ENCODE measurements around the gene PDCD1. TPM values are rescaled to one million over a fixed set of nuclear protein-coding genes. Genes with fewer than 3 reads are reported as not detected.

PDCD1 gene
- total RNA-seq, 1 donor from 2014 or later: not detected

GRCh38 chr2:241851325-241852115 lies 7.2 kb downstream of the PDCD1 start:
- no peak for DNase-seq (ENCODE audit: low spot score)
- Mint-ChIP-seq H3K4me1 (ENCODE audit: unreplicated experiment) (no peaks in the 10 kb centered on the region), H3K36me3 (ENCODE audit: low read depth, unreplicated experiment) (no peaks in the 10 kb centered on the region), H3K27ac (ENCODE audit: unreplicated experiment) (no peak overlapping the region), H3K27me3 (ENCODE audit: unreplicated experiment) (peaks cover 2% of the 10 kb centered on the region), H3K4me3 (ENCODE audit: unreplicated experiment) (no peak overlapping the region), H3K9me3 (ENCODE audit: unreplicated experiment) (no peaks in the 10 kb centered on the region)
- TF ChIP-seq, protein P1, sequence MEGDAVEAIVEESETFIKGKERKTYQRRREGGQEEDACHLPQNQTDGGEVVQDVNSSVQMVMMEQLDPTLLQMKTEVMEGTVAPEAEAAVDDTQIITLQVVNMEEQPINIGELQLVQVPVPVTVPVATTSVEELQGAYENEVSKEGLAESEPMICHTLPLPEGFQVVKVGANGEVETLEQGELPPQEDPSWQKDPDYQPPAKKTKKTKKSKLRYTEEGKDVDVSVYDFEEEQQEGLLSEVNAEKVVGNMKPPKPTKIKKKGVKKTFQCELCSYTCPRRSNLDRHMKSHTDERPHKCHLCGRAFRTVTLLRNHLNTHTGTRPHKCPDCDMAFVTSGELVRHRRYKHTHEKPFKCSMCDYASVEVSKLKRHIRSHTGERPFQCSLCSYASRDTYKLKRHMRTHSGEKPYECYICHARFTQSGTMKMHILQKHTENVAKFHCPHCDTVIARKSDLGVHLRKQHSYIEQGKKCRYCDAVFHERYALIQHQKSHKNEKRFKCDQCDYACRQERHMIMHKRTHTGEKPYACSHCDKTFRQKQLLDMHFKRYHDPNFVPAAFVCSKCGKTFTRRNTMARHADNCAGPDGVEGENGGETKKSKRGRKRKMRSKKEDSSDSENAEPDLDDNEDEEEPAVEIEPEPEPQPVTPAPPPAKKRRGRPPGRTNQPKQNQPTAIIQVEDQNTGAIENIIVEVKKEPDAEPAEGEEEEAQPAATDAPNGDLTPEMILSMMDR (IDR thresholded peaks at IDR 0.05; ENCODE audit: unreplicated experiment): no peak

GRCh38 chr2:241850544-241851324 lies 8.0 kb downstream of the PDCD1 start:
- no peak for DNase-seq (ENCODE audit: low spot score)
- H3K36me3 Mint-ChIP-seq (ENCODE audit: low read depth, unreplicated experiment): no peaks in the 10 kb centered on the region
- H3K9me3 Mint-ChIP-seq (ENCODE audit: unreplicated experiment): no peaks in the 10 kb centered on the region
- TF ChIP-seq, protein P1 (IDR thresholded peaks at IDR 0.05; ENCODE audit: unreplicated experiment): no peak
- no peaks in the 10 kb centered on the region for H3K4me1 Mint-ChIP-seq (ENCODE audit: unreplicated experiment)
- H3K27ac Mint-ChIP-seq (ENCODE audit: unreplicated experiment): no peak overlapping the region
- no peak overlapping the region for H3K4me3 Mint-ChIP-seq (ENCODE audit: unreplicated experiment)
- peaks cover 3% of the 10 kb centered on the region for H3K27me3 Mint-ChIP-seq (ENCODE audit: unreplicated experiment)

GRCh38 chr2:241849616-241850543 lies 8.8 kb downstream of the PDCD1 start:
- TF ChIP-seq, protein P1 (IDR thresholded peaks at IDR 0.05; ENCODE audit: unreplicated experiment): no peak
- peaks cover 3% of the 10 kb centered on the region for H3K27me3 Mint-ChIP-seq (ENCODE audit: unreplicated experiment)
- no peak overlapping the region for H3K27ac Mint-ChIP-seq (ENCODE audit: unreplicated experiment)
- H3K9me3 Mint-ChIP-seq (ENCODE audit: unreplicated experiment): no peaks in the 10 kb centered on the region
- no peak overlapping the region for H3K4me3 Mint-ChIP-seq (ENCODE audit: unreplicated experiment)
- DNase-seq (ENCODE audit: low spot score): no peak
- no peaks in the 10 kb centered on the region for H3K36me3 Mint-ChIP-seq (ENCODE audit: low read depth, unreplicated experiment)
- no peaks in the 10 kb centered on the region for H3K4me1 Mint-ChIP-seq (ENCODE audit: unreplicated experiment)

DNA sequence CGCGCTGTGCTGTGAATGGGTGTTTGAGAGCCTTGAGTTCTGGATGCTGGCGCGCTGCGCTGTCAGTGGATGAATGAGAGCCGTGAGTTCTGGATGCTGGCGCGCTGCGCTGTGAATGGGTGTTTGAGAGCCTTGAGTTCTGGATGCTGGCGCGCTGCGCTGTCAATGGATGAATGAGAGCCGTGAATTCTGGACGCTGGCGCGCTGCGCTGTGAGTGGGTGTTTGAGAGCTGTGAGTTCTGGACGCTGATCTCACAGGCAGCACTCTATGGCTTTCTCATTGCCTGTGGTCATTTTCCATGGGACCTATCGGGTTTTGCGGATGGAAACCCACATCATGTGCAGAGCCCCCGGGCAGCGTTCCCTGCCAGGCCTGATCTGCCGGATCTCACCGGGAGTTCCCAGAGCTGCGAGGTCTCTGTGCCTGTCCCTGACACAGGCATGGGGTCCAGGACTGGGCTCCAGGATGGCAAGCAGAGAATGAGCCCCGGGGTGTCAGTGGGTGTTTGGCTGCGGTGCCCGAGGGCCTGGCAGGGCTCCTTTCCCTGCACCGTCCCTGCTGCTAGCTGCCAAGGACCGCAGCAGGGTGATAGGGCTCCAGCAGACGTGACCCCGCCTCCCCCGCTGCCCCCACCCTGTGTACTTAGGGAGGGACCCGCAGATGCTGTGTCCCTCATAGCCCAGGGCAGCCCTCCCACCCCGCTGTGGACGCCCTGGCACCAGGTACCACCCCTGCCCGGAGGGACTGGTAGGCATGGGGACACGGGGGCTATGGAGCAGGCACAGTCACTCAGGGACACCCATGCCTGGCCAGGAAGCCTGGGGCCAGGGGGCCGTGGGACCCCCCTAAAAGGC lies 9.7 kb downstream of the PDCD1 start:
- Mint-ChIP-seq H3K4me1 (ENCODE audit: unreplicated experiment) (no peaks in the 10 kb centered on the region), H3K4me3 (ENCODE audit: unreplicated experiment) (no peak overlapping the region), H3K27ac (ENCODE audit: unreplicated experiment) (no peak overlapping the region), H3K27me3 (ENCODE audit: unreplicated experiment) (peaks cover 3% of the 10 kb centered on the region), H3K9me3 (ENCODE audit: unreplicated experiment) (no peaks in the 10 kb centered on the region), H3K36me3 (ENCODE audit: low read depth, unreplicated experiment) (no peaks in the 10 kb centered on the region)
- DNase-seq (ENCODE audit: low spot score): no peak
- TF ChIP-seq, protein P1 (IDR thresholded peaks at IDR 0.05; ENCODE audit: unreplicated experiment): no peak
